A673 (cell line): Measurements from ENCODE around the gene FNDC3B.

Source experiments
- EZH2 ChIP-seq: fragments of 200-600 bp; sonication (generic); IDR thresholded peaks from 2 replicates; pipeline ENCODE4 v1.6.1; 2017; ENCODE audit warnings: borderline replicate concordance, low read depth, mild to moderate bottlenecking, mixed read lengths, antibody characterized with exemption, low read length; ENCODE audit not compliant: poor library complexity, severe bottlenecking
- TF ChIP-seq, protein P1 (sequence below): fragments of 300-800, 200-600 bp; sonication (generic); conservative IDR thresholded peaks from 2 replicates; pipeline ENCODE4 v1.5.1; 2017; ENCODE audit warnings: low read depth, mild to moderate bottlenecking, antibody characterized with exemption, low read length, moderate library complexity, mixed read lengths

GRCh38 chr3:172187511-172187910 is 148.1 kb downstream of the FNDC3B start:
- TF ChIP-seq, protein P1, sequence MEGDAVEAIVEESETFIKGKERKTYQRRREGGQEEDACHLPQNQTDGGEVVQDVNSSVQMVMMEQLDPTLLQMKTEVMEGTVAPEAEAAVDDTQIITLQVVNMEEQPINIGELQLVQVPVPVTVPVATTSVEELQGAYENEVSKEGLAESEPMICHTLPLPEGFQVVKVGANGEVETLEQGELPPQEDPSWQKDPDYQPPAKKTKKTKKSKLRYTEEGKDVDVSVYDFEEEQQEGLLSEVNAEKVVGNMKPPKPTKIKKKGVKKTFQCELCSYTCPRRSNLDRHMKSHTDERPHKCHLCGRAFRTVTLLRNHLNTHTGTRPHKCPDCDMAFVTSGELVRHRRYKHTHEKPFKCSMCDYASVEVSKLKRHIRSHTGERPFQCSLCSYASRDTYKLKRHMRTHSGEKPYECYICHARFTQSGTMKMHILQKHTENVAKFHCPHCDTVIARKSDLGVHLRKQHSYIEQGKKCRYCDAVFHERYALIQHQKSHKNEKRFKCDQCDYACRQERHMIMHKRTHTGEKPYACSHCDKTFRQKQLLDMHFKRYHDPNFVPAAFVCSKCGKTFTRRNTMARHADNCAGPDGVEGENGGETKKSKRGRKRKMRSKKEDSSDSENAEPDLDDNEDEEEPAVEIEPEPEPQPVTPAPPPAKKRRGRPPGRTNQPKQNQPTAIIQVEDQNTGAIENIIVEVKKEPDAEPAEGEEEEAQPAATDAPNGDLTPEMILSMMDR = no peak
- TF ChIP-seq EZH2 = no peak
